Epithelial cell of esophagus (primary cell): ENCODE measurements around the gene GALNT1.
A peak's percentile ranks its signal among the peaks of the same experiment; 100 is the strongest.

Source experiments
- DNase-seq: peaks from one replicate; pipeline ENCODE4 v3.0.0; 2010; ENCODE audit warnings: low read depth
- H3K4me3 ChIP-seq: 2 replicates; pipeline ENCODE4 v1.5.1; 2011; ENCODE audit warnings: mild to moderate bottlenecking, low read length, control low read depth
- CTCF ChIP-seq: IDR thresholded peaks from 2 replicates; pipeline ENCODE4 v1.5.1; 2011; ENCODE audit warnings: low read depth, mild to moderate bottlenecking, low read length, control low read depth, inconsistent platforms; ENCODE audit not compliant: insufficient read depth; ENCODE audit errors: missing control alignments

The GALNT1 gene

GRCh38 chr18:35661483-35662146 is 80.1 kb downstream of the GALNT1 start:
- H3K4me3 ChIP-seq: no peak overlapping the region
- no peak for TF ChIP-seq CTCF
- no peak for DNase-seq

GRCh38 chr18:35662293-35663062 is 80.9 kb downstream of the GALNT1 start:
- no peak for DNase-seq
- TF ChIP-seq CTCF: no peak
- no peak overlapping the region for H3K4me3 ChIP-seq

- H3K4me3 ChIP-seq: no peak overlapping the region
- no peak for DNase-seq
- TF ChIP-seq CTCF: no peak
Observed at GRCh38 chr18:35671966-35672603, 90.5 kb downstream of the GALNT1 start.

- peak; percentile 67 for DNase-seq
- H3K4me3 ChIP-seq: no peak overlapping the region
- no peak for TF ChIP-seq CTCF
Observed at GRCh38 chr18:35672897-35673296, 91.4 kb downstream of the GALNT1 start.

- DNase-seq: peak; percentile 13
- TF ChIP-seq CTCF: no peak
- H3K4me3 ChIP-seq: no peak overlapping the region
Observed at GRCh38 chr18:35673682-35674081, 92.1 kb downstream of the GALNT1 start.

GRCh38 chr18:35680139-35680551 is 98.6 kb downstream of the GALNT1 start:
- no peak for DNase-seq

More at GRCh38 chr18:35680139-35680551, 98.6 kb downstream of the GALNT1 start:
- no peak for TF ChIP-seq CTCF
- H3K4me3 ChIP-seq: no peak overlapping the region
